ENCODE results near the gene FRS3. TPM values are rescaled to one million over a fixed set of nuclear protein-coding genes. Genes with fewer than 3 reads are reported as not detected.
A peak's percentile ranks its signal among the peaks of the same experiment; 100 is the strongest.

Gene FRS3
- total RNA-seq, 1 experiment from 2014 or later, result 5.9 TPM

- no peaks in the 10 kb centered on the region for H3K9me2 ChIP-seq (ENCODE audit: insufficient read depth)
- ATAC-seq, result no peak; the same call in 1 of the 2 replicates
These were observed 21.6 kb downstream of the FRS3 start for GRCh38 chr6:41757931-41758640.

GRCh38 chr6:41757271-41757670, 22.4 kb downstream of the FRS3 start:
- no peak overlapping the region for H3K27ac ChIP-seq (ENCODE audit: low read depth, low read length)
- H3K4me2 ChIP-seq (ENCODE audit: low read length), result no peak overlapping the region
- no peaks in the 10 kb centered on the region for H3K27me3 ChIP-seq (ENCODE audit: insufficient read depth, low read length)
- no peak for DNase-seq (ENCODE audit: low read depth, low spot score)
- no peaks in the 10 kb centered on the region for H3K9me3 ChIP-seq (ENCODE audit: control insufficient read depth in 1 of 2, insufficient read depth in 1 of 2, low read depth in 1 of 2, low read length in 2 of 2)
- H3K36me3 ChIP-seq (ENCODE audit: control insufficient read depth in 1 of 2, insufficient read depth in 2 of 2, low read length in 2 of 2), result no peaks in the 10 kb centered on the region
- H2AFZ ChIP-seq (ENCODE audit: low read depth, low read length, poor library complexity, severe bottlenecking), result no peak overlapping the region
- no peaks in the 10 kb centered on the region for H3K79me2 ChIP-seq (ENCODE audit: insufficient read depth, low read length)
- no peaks in the 10 kb centered on the region for H4K20me1 ChIP-seq (ENCODE audit: insufficient read depth)
- no TSS peak for BruUV-seq (replicated peaks)
- ChIA-PET RAD21 (ENCODE audit: low non-redundant PET in 1 of 2, low total read pairs in 2 of 2, uncharacterized antibody in 2 of 2, unreplicated experiment in 2 of 2) (no interaction called here), POLR2A (no interaction called here), CTCF (no interaction called here)
- TF ChIP-seq ELF1 (IDR thresholded peaks at IDR 0.05; ENCODE audit: borderline replicate concordance, low read depth) (no peak), MAX (IDR thresholded peaks at IDR 0.05) (no peak), ZBTB33 (IDR thresholded peaks at IDR 0.05; ENCODE audit: extremely low read depth, insufficient replicate concordance, low read length) (no peak), SIN3A (IDR thresholded peaks at IDR 0.05; ENCODE audit: low read depth) (no peak), SP1 (IDR thresholded peaks at IDR 0.05; ENCODE audit: low read depth) (no peak), YY1 (IDR thresholded peaks at IDR 0.05; ENCODE audit: extremely low read depth, insufficient replicate concordance, low read depth, low read length) (no peak)
- H3K9ac ChIP-seq (ENCODE audit: low read length), result no peak overlapping the region
- ATAC-seq, result no peak
- H3K4me1 ChIP-seq (ENCODE audit: control insufficient read depth in 1 of 2, insufficient read depth in 2 of 2, low read length in 2 of 2), result peaks cover 0 to 3% of the 10 kb centered on the region in 2 experiments; a peak in 1 of 4 replicates
- H3K4me3 ChIP-seq (replicated peaks in 1 of 2; ENCODE audit: low read depth in 1 of 2, low read length in 2 of 2), result no peak overlapping the region
- H3K9me2 ChIP-seq (ENCODE audit: insufficient read depth), result no peaks in the 10 kb centered on the region
- intact Hi-C loops (cut with micrococcal nuclease), result no loop called here

More at GRCh38 chr6:41757931-41758640, 21.6 kb downstream of the FRS3 start:
- TF ChIP-seq RAD21 (IDR thresholded peaks at IDR 0.05; ENCODE audit: low read depth), result no peak
- TF ChIP-seq EGR1 (IDR thresholded peaks at IDR 0.05; ENCODE audit: low read depth), result peak; percentile 42; the same call in 1 of the 2 replicates
- TF ChIP-seq POLR2A (IDR thresholded peaks at IDR 0.05; ENCODE audit: borderline replicate concordance, extremely low read depth, insufficient read depth, insufficient read length), result no peak
- TF ChIP-seq TCF7L2 (IDR thresholded peaks at IDR 0.05; ENCODE audit: borderline replicate concordance, extremely low read depth, insufficient read depth, insufficient read length), result no peak
- TF ChIP-seq ZNF274 (IDR thresholded peaks at IDR 0.05; ENCODE audit: low read depth, low read length), result no peak
- RAD21 ChIA-PET (ENCODE audit: low non-redundant PET in 1 of 2, low total read pairs in 2 of 2, uncharacterized antibody in 2 of 2, unreplicated experiment in 2 of 2), result no interaction called here
- Histone ChIP-seq H3K9ac (ENCODE audit: low read length) (no peak overlapping the region), H3K36me3 (ENCODE audit: control insufficient read depth in 1 of 2, insufficient read depth in 2 of 2, low read length in 2 of 2) (no peaks in the 10 kb centered on the region), H3K27me3 (ENCODE audit: insufficient read depth, low read length) (no peaks in the 10 kb centered on the region), H3K4me2 (ENCODE audit: low read length) (no peak overlapping the region), H3K79me2 (ENCODE audit: insufficient read depth, low read length) (no peaks in the 10 kb centered on the region), H3K9me3 (ENCODE audit: control insufficient read depth in 1 of 2, insufficient read depth in 1 of 2, low read depth in 1 of 2, low read length in 2 of 2) (no peaks in the 10 kb centered on the region), H3K4me3 (replicated peaks in 1 of 2; ENCODE audit: low read depth in 1 of 2, low read length in 2 of 2) (no peak overlapping the region), H2AFZ (ENCODE audit: low read depth, low read length, poor library complexity, severe bottlenecking) (no peak overlapping the region), H3K4me1 (ENCODE audit: control insufficient read depth in 1 of 2, insufficient read depth in 2 of 2, low read length in 2 of 2) (peaks cover 0 to 3% of the 10 kb centered on the region in 2 experiments; a peak in 1 of 4 replicates), H4K20me1 (ENCODE audit: insufficient read depth) (no peaks in the 10 kb centered on the region), H3K27ac (ENCODE audit: low read depth, low read length) (no peak overlapping the region)
- no peak for DNase-seq (ENCODE audit: low read depth, low spot score)
- intact Hi-C loops (cut with micrococcal nuclease), result no loop called here
- POLR2A ChIA-PET, result no interaction called here
- BruUV-seq (replicated peaks), result no TSS peak
- CTCF ChIA-PET, result no interaction called here
